GM10248 (cell line): Measurements from ENCODE around the gene TMPO.

Experiments used
- CTCF ChIA-PET: fragments of 300-600 bp; sonication (Branson Sonifier 250); formaldehyde crosslinking; extraction: SDS; loops from one replicate; lab custom pipeline; 2021; ENCODE audit warnings: antibody characterized with exemption; lab: Yijun Ruan, JAX
- POLR2A ChIA-PET: fragments of 350-650 bp; sonication (Branson Sonifier 250); formaldehyde crosslinking; extraction: SDS; loops from one replicate; lab custom pipeline; 2020; ENCODE audit warnings: antibody characterized with exemption; lab: Yijun Ruan, JAX
- DNase-seq: peaks from one replicate; pipeline ENCODE4 v3.0.0; 2012; ENCODE audit errors: extremely low spot score
- CTCF ChIP-seq: IDR thresholded peaks from 2 replicates; pipeline ENCODE4 v1.5.1; 2012; ENCODE audit warnings: mild to moderate bottlenecking, low read depth; ENCODE audit errors: extremely low read depth, missing control alignments, control extremely low read depth

Gene TMPO

GRCh38 chr12:98519257-98519907 is 4.0 kb downstream of the TMPO start:
- ChIA-PET POLR2A (no interaction called here), CTCF (interaction anchor here (1.0 kb wide), 1 partner anchor 48 kb away, joined by 3 read pairs; no protein-coding TSS in a partner anchor)
- DNase-seq = no peak
- no peak for TF ChIP-seq CTCF

GRCh38 chr12:98530068-98530467 is 14.7 kb downstream of the TMPO start:
- ChIA-PET POLR2A (interaction anchor here (0.7 kb wide), 1 partner anchor 9 kb away, joined by 3 read pairs; no protein-coding TSS in a partner anchor), CTCF (interaction anchor here (1.0 to 1.3 kb wide), 4 partner anchors 13 to 40 kb away, joined by 3 to 4 read pairs (median 3); no protein-coding TSS in a partner anchor)
- no peak for TF ChIP-seq CTCF
- DNase-seq = no peak

- POLR2A ChIA-PET = no interaction called here
- DNase-seq = no peak
Measured at GRCh38 chr12:98532687-98533304, 17.4 kb downstream of the TMPO start.

GRCh38 chr12:98533723-98534251 is 18.4 kb downstream of the TMPO start:
- DNase-seq = no peak
- ChIA-PET POLR2A (no interaction called here), CTCF (interaction anchor here (0.6 to 3.5 kb wide), 8 partner anchors 9 to 120 kb away, joined by 3 to 22 read pairs (median 6); partner anchors contain the start of gene TMPO)
- TF ChIP-seq CTCF = no peak

More at GRCh38 chr12:98532687-98533304, 17.4 kb downstream of the TMPO start:
- CTCF ChIA-PET = interaction anchor here (0.7 to 3.5 kb wide), 12 partner anchors 10 to 100 kb away, joined by 3 to 22 read pairs (median 4); no protein-coding TSS in a partner anchor
- TF ChIP-seq CTCF = peak; percentile 26

- no peak for DNase-seq
- ChIA-PET CTCF (interaction anchor here (1.3 kb wide), 1 partner anchor 12 kb away, joined by 3 read pairs; no protein-coding TSS in a partner anchor), POLR2A (interaction anchor here (0.6 kb wide), 1 partner anchor 57 kb away, joined by 3 read pairs; no protein-coding TSS in a partner anchor)
- TF ChIP-seq CTCF = no peak
Measured at GRCh38 chr12:98538031-98538430, 22.6 kb downstream of the TMPO start.

- ChIA-PET POLR2A (no interaction called here), CTCF (interaction anchor here (1.5 to 2.7 kb wide), 3 partner anchors 11 to 53 kb away, joined by 6 to 14 read pairs (median 9); no protein-coding TSS in a partner anchor)
- DNase-seq = no peak
- TF ChIP-seq CTCF = no peak
Measured at GRCh38 chr12:98543701-98544100, 28.3 kb downstream of the TMPO start.
